T follicular helper cell (primary cell): ENCODE results near the gene SMIM38.
"Not testable (repeated sequence)": the region's sequence is repeated elsewhere in the genome, so short reads cannot be mapped to it uniquely, and the experiment has no call there.

Source experiments
- DNase-seq: peaks from one replicate; pipeline ENCODE4 v3.0.0-alpha.2; 2020; ENCODE audit warnings: low read depth

The SMIM38 gene

GRCh38 chr11:69140161-69140560, 15.6 kb upstream of the SMIM38 start:
- not testable (repeated sequence) for DNase-seq

- no peak for DNase-seq
Observed at GRCh38 chr11:69140635-69141034, 15.1 kb upstream of the SMIM38 start.

- DNase-seq = no peak
Observed at GRCh38 chr11:69141742-69142141, 14.0 kb upstream of the SMIM38 start.

GRCh38 chr11:69142895-69143294, 12.8 kb upstream of the SMIM38 start:
- DNase-seq = no peak

- no peak for DNase-seq
Observed at GRCh38 chr11:69144316-69145049, 11.3 kb upstream of the SMIM38 start.

GRCh38 chr11:69145050-69145380, 10.7 kb upstream of the SMIM38 start:
- DNase-seq = no peak

GRCh38 chr11:69148377-69148762, 7.4 kb upstream of the SMIM38 start:
- DNase-seq = no peak

- no peak for DNase-seq
Observed at GRCh38 chr11:69148806-69149205, 6.9 kb upstream of the SMIM38 start.

- DNase-seq = not testable (repeated sequence)
Observed at GRCh38 chr11:69149338-69150045, 6.2 kb upstream of the SMIM38 start.

GRCh38 chr11:69150175-69150574, 5.6 kb upstream of the SMIM38 start:
- DNase-seq = no peak

GRCh38 chr11:69151836-69152235, 3.9 kb upstream of the SMIM38 start:
- DNase-seq = no peak

GRCh38 chr11:69152733-69153421, 2.9 kb upstream of the SMIM38 start:
- DNase-seq = no peak

- DNase-seq = no peak
Observed at GRCh38 chr11:69153661-69154060, 2.1 kb upstream of the SMIM38 start.

GRCh38 chr11:69154211-69154913, 1.4 kb upstream of the SMIM38 start:
- DNase-seq = no peak

GRCh38 chr11:69154938-69155301, 815 bp upstream of the SMIM38 start:
- no peak for DNase-seq

GRCh38 chr11:69156235-69156639, 502 bp downstream of the SMIM38 start:
- DNase-seq = no peak

- no peak for DNase-seq
Observed at GRCh38 chr11:69156673-69157155, 979 bp downstream of the SMIM38 start.

- no peak for DNase-seq
Observed at GRCh38 chr11:69157156-69157821, 1.6 kb downstream of the SMIM38 start.

- DNase-seq = no peak
Observed at GRCh38 chr11:69157822-69158231, 2.1 kb downstream of the SMIM38 start.

- DNase-seq = no peak
Observed at GRCh38 chr11:69158301-69159149, 2.8 kb downstream of the SMIM38 start.
